IMR-90 (cell line): ENCODE measurements around the gene SMG1. TPM values are rescaled to one million over a fixed set of nuclear protein-coding genes. Genes with fewer than 3 reads are reported as not detected.

Experiments
- ATAC-seq: fragments of 200-7000 bp; cut with Tn5 transposase; 2 replicates; pipeline ENCODE4 v1.9.1; 2020; ENCODE audit warnings: low read depth, mild to moderate bottlenecking, moderate library complexity
- BruUV-seq: library from RNA; stranded (reverse); fragments of 400-500 nt; replicated peaks from 2 replicates; lab custom pipeline; 2021; lab: Mats Ljungman, UMichigan
- CTCF ChIA-PET: fragments of 300-600 bp; formaldehyde crosslinking; extraction: SDS; loops from one replicate; lab custom pipeline; 2021; ENCODE audit warnings: antibody characterized with exemption; lab: Yijun Ruan, JAX
- POLR2A ChIA-PET: fragments of 300-600 bp; sonication (Branson Sonifier 250); formaldehyde crosslinking; loops from one replicate; lab custom pipeline; 2022; ENCODE audit warnings: antibody characterized with exemption; ENCODE audit not compliant: unreplicated experiment; lab: Charles Lee
- DNase-seq: peaks from one replicate; pipeline ENCODE4 v3.0.0; 2013
- H2AFZ ChIP-seq: replicated peaks from 2 replicates; pipeline ENCODE3; 2013; ENCODE audit warnings: low read length, mild to moderate bottlenecking; ENCODE audit not compliant: poor library complexity
- H2AK5ac ChIP-seq: 2 replicates; pipeline ENCODE4 v1.6.1; 2013; ENCODE audit warnings: low read depth, low read length, inconsistent platforms
- H2AK9ac ChIP-seq: replicated peaks from 2 replicates; pipeline ENCODE3; 2013; ENCODE audit warnings: mild to moderate bottlenecking, low read depth, low read length, moderate library complexity; ENCODE audit not compliant: poor library complexity
- H2BK120ac ChIP-seq: 2 replicates; pipeline ENCODE4 v1.6.1; 2013; ENCODE audit warnings: low read depth, low read length, inconsistent platforms
- H2BK15ac ChIP-seq: 3 replicates; pipeline ENCODE4 v1.6.1; 2013; ENCODE audit warnings: low read depth, low read length, inconsistent platforms
- H2BK20ac ChIP-seq: 2 replicates; pipeline ENCODE4 v1.6.1; 2013; ENCODE audit warnings: low read depth, mild to moderate bottlenecking, inconsistent platforms, low read length, moderate library complexity
- H2BK5ac ChIP-seq: 2 replicates; pipeline ENCODE4 v1.6.1; 2013; ENCODE audit warnings: mild to moderate bottlenecking, low read depth, low read length, inconsistent platforms; ENCODE audit not compliant: poor library complexity, severe bottlenecking
- H3K14ac ChIP-seq: replicated peaks from 2 replicates; pipeline ENCODE4 v1.6.1; 2013; ENCODE audit warnings: low read depth, low read length, inconsistent platforms
- H3K18ac ChIP-seq: 2 replicates; pipeline ENCODE4 v1.6.1; 2013; ENCODE audit warnings: low read depth, low read length, control low read depth
- H3K23ac ChIP-seq: 2 replicates; pipeline ENCODE4 v1.6.1; 2013; ENCODE audit warnings: low read depth, low read length, inconsistent platforms
- H3K27ac ChIP-seq: 2 replicates; pipeline ENCODE4 v1.5.1; 2013; ENCODE audit warnings: mild to moderate bottlenecking, control low read depth, low read length; ENCODE audit not compliant: insufficient read depth
- H3K27me3 ChIP-seq: 2 replicates; pipeline ENCODE4 v1.6.1; 2013; ENCODE audit warnings: low read length; ENCODE audit not compliant: control insufficient read depth, insufficient read depth
- H3K36me3 ChIP-seq: 2 replicates; pipeline ENCODE4 v1.6.1; 2013; ENCODE audit warnings: low read length, mixed read lengths; ENCODE audit not compliant: control insufficient read depth, insufficient read depth
- H3K4ac ChIP-seq: 2 replicates; pipeline ENCODE4 v1.6.1; 2013; ENCODE audit warnings: low read depth, low read length, inconsistent platforms
- H3K4me1 ChIP-seq: 2 replicates; pipeline ENCODE4 v1.6.1; 2013; ENCODE audit warnings: low read length, mixed read lengths; ENCODE audit not compliant: control insufficient read depth, insufficient read depth
- H3K4me2 ChIP-seq: 2 replicates; pipeline ENCODE4 v1.6.1; 2013; ENCODE audit warnings: low read depth, mild to moderate bottlenecking, control low read depth, low read length, moderate library complexity
- H3K4me3 ChIP-seq: 2 replicates; pipeline ENCODE4 v1.5.1; 2013; ENCODE audit warnings: low read depth, mild to moderate bottlenecking, control low read depth, low read length, moderate library complexity; ENCODE audit not compliant: insufficient read depth
- H3K56ac ChIP-seq: 2 replicates; pipeline ENCODE4 v1.6.1; 2013; ENCODE audit warnings: low read length, inconsistent platforms; ENCODE audit not compliant: insufficient read depth; ENCODE audit errors: extremely low read depth
- H3K79me1 ChIP-seq, 2 experiments: 2 replicates each; pipeline ENCODE4 v1.6.1; 2013; ENCODE audit warnings: low read length in 2 of 2, inconsistent platforms in 1 of 2, low read depth in 1 of 2
- H3K9ac ChIP-seq: 2 replicates; pipeline ENCODE4 v1.6.1; 2013; ENCODE audit warnings: low read depth, low read length, control low read depth
- H3K9me1 ChIP-seq: 2 replicates; pipeline ENCODE4 v1.6.1; 2013; ENCODE audit warnings: low read length, inconsistent platforms; ENCODE audit not compliant: insufficient read depth
- H3K9me3 ChIP-seq: 2 replicates; pipeline ENCODE4 v1.6.1; 2013; ENCODE audit warnings: low read length; ENCODE audit not compliant: control insufficient read depth, insufficient read depth
- H4K20me1 ChIP-seq: 2 replicates; pipeline ENCODE4 v1.6.1; 2013; ENCODE audit warnings: low read length, inconsistent platforms; ENCODE audit not compliant: insufficient read depth
- H4K5ac ChIP-seq: 2 replicates; pipeline ENCODE4 v1.6.1; 2013; ENCODE audit warnings: mild to moderate bottlenecking, low read depth, low read length, control low read depth
- H4K8ac ChIP-seq, 2 experiments: 2 replicates each; pipeline ENCODE4 v1.6.1; 2013; ENCODE audit warnings: low read depth in 2 of 2, low read length in 2 of 2, control low read depth in 1 of 2, inconsistent platforms in 1 of 2
- H4K91ac ChIP-seq: 2 replicates; pipeline ENCODE4 v1.6.1; 2013; ENCODE audit warnings: low read depth, low read length, inconsistent platforms; ENCODE audit not compliant: insufficient read depth
- BHLHE40 ChIP-seq: fragments of 150-350 bp; IDR thresholded peaks from 2 replicates; pipeline ENCODE4 v1.6.1; 2016; ENCODE audit warnings: mild to moderate bottlenecking, low read depth, low read length
- CEBPB ChIP-seq: IDR thresholded peaks from 2 replicates; pipeline ENCODE4 v1.6.1; 2012; ENCODE audit warnings: low read depth, low read length, improper control_type of control experiment
- CHD1 ChIP-seq: IDR thresholded peaks from 2 replicates; pipeline ENCODE4 v1.6.1; 2012; ENCODE audit warnings: low read depth, low read length, improper control_type of control experiment
- CTCF ChIP-seq: conservative IDR thresholded peaks from 2 replicates; pipeline ENCODE4 v1.5.1; 2012; ENCODE audit warnings: mild to moderate bottlenecking, low read depth, low read length, improper control_type of control experiment
- ELK1 ChIP-seq: fragments of 150-350 bp; IDR thresholded peaks from 2 replicates; pipeline ENCODE4 v1.6.1; 2016; ENCODE audit warnings: low read depth, mild to moderate bottlenecking, low read length, moderate library complexity, borderline replicate concordance
- FOS ChIP-seq: fragments of 150-350 bp; IDR thresholded peaks from 2 replicates; pipeline ENCODE4 v1.6.1; 2016; ENCODE audit warnings: low read depth, low read length
- MXI1 ChIP-seq: IDR thresholded peaks from 2 replicates; pipeline ENCODE4 v1.6.1; 2012; ENCODE audit warnings: low read depth, mild to moderate bottlenecking, low read length, moderate library complexity, borderline replicate concordance
- NFE2L2 ChIP-seq: fragments of 150-350 bp; IDR thresholded peaks from 2 replicates; pipeline ENCODE4 v1.6.1; 2016; ENCODE audit warnings: low read depth, mild to moderate bottlenecking, low read length
- POLR2A ChIP-seq: IDR thresholded peaks from 2 replicates; pipeline ENCODE4 v1.6.1; 2012; ENCODE audit warnings: mild to moderate bottlenecking, low read depth, low read length
- RAD21 ChIP-seq: IDR thresholded peaks from 2 replicates; pipeline ENCODE4 v1.6.1; 2012; ENCODE audit warnings: low read length, improper control_type of control experiment
- SMC3 ChIP-seq: fragments of 150-350 bp; IDR thresholded peaks from 2 replicates; pipeline ENCODE4 v1.6.1; 2016; ENCODE audit warnings: low read depth, mild to moderate bottlenecking, antibody characterized with exemption, low read length, moderate library complexity
- USF2 ChIP-seq: fragments of 150-350 bp; IDR thresholded peaks from 2 replicates; pipeline ENCODE4 v1.6.1; 2017; ENCODE audit warnings: mild to moderate bottlenecking, antibody characterized with exemption, low read length, low read depth
- WGBS, 2 experiments: methylation state at CpG; one replicate each; pipeline versions ENCODE4 v1.1.5 to v1.1.7; 2013; ENCODE audit warnings: missing lambda C conversion rate in 2 of 2; ENCODE audit not compliant: insufficient read length in 1 of 2; ENCODE audit errors: extremely low coverage in 2 of 2; 5-methylcytosine and 5-hydroxymethylcytosine counted together
- dilution Hi-C: fragments of 300-500 bp; cut with HindIII; formaldehyde crosslinking; loops from one replicate; pipeline ENCODE4 v1.14.3; 2018; ENCODE audit warnings: low sequenced_read_pairs; ENCODE audit not compliant: unreplicated experiment
- in situ Hi-C: fragments of 300-500 bp; cut with MboI; formaldehyde crosslinking; loops from 3 replicates; pipeline ENCODE4 v1.14.3; 2019; ENCODE audit warnings: low sequenced_read_pairs, inconsistent platforms, mixed read lengths
- intact Hi-C: fragments of 100-400 bp; cut with micrococcal nuclease; formaldehyde crosslinking; loops from 2 replicates; pipeline ENCODE4 v1.10.0; 2022
- polyA plus RNA-seq, 3 experiments: library from polyadenylated mRNA; depleted of rRNA; stranded (reverse); fragments of >200 nt; gene quantifications; 2 replicates each; pipeline ENCODE4 v1.2.3, GENCODE V29; 2012; ENCODE audit warnings: low replicate concordance in 1 of 3
- total RNA-seq: library from RNA; depleted of rRNA; stranded (reverse); fragments of >200 nt; gene quantifications from 2 replicates; pipeline ENCODE4 v1.2.3, GENCODE V29; 2012

Gene SMG1
- total and polyA plus RNA-seq, 2 of the 4 experiments (the other 2 are of a cell fraction), result 13.4 to 53.8 TPM

- ATAC-seq (no peak), DNase-seq (no peak)
- Histone ChIP-seq H2AK9ac (no peak overlapping the region), H4K5ac (no peak overlapping the region), H3K56ac (no peak overlapping the region), H3K14ac (no peak overlapping the region), H3K9ac (no peak overlapping the region), H3K23ac (no peak overlapping the region), H3K27me3 (no peaks in the 10 kb centered on the region; the same call in 1 of the 2 replicates), H3K27ac (no peak overlapping the region), H3K4me2 (no peak overlapping the region), H4K91ac (no peak overlapping the region), H3K4me3 (no peak overlapping the region), H3K4ac (no peak overlapping the region), H3K4me1 (no peaks in the 10 kb centered on the region), H3K18ac (no peak overlapping the region), H4K8ac (no peak overlapping the region), H2AK5ac (no peak overlapping the region), H2AFZ (no peak overlapping the region), H3K9me3 (no peaks in the 10 kb centered on the region), H2BK5ac (no peak overlapping the region), H2BK20ac (no peak overlapping the region), H2BK15ac (no peak overlapping the region), H2BK120ac (no peak overlapping the region), H3K79me1 (no peaks in the 10 kb centered on the region), H3K36me3 (no peaks in the 10 kb centered on the region), H3K9me1 (no peaks in the 10 kb centered on the region), H4K20me1 (no peaks in the 10 kb centered on the region)
- no CpG with 5 or more reads among the region's 1 CpG for WGBS, 2 experiments
- TF ChIP-seq CEBPB, result no peak
- TF ChIP-seq POLR2A, result no peak
- no peak for TF ChIP-seq FOS
- no peak for TF ChIP-seq RAD21
- no peak for TF ChIP-seq ELK1
- TF ChIP-seq USF2, result no peak
- TF ChIP-seq CTCF, result no peak
- no peak for TF ChIP-seq SMC3
- TF ChIP-seq NFE2L2, result no peak
- TF ChIP-seq CHD1, result no peak
- no peak for TF ChIP-seq BHLHE40
- TF ChIP-seq MXI1, result no peak
- no TSS peak for BruUV-seq
- intact Hi-C loops (no loop called here), dilution Hi-C loops (no loop called here), in situ Hi-C loops (no loop called here)
- ChIA-PET CTCF (no interaction called here), POLR2A (no interaction called here)
Measured at GRCh38 chr16:18933501-18933900, 7.3 kb upstream of the SMG1 start.
